CD4-positive, alpha-beta memory T cell (primary cell): ENCODE data around the gene FEN1. TPM values are rescaled to one million over a fixed set of nuclear protein-coding genes. Genes with fewer than 3 reads are reported as not detected.

Source experiments
- CTCF ChIA-PET: fragments of 350-600 bp; sonication (Branson Sonifier 250); formaldehyde crosslinking; loops from one replicate; lab custom pipeline; 2021; ENCODE audit warnings: inconsistent platforms; ENCODE audit not compliant: partially characterized antibody; lab: Charles Lee
- POLR2A ChIA-PET: fragments of 350-600 bp; sonication (Branson Sonifier 250); formaldehyde crosslinking; loops from one replicate; lab custom pipeline; 2021; ENCODE audit not compliant: partially characterized antibody; lab: Charles Lee
- DNase-seq, 5 donors: peaks; one replicate each; pipeline versions ENCODE4 v3.0.0 to v3.0.0-alpha.2; 2020 to 2022; ENCODE audit warnings: mixed read lengths in 1 of 5
- H3K27ac ChIP-seq: one replicate; pipeline ENCODE4 v1.7.0; 2013; ENCODE audit warnings: low read depth, low read length
- H3K27me3 ChIP-seq: 2 replicates; pipeline ENCODE4 v1.7.0; 2013; ENCODE audit warnings: mild to moderate bottlenecking, low read length, moderate library complexity; ENCODE audit not compliant: insufficient read depth
- H3K36me3 ChIP-seq: 2 replicates; pipeline ENCODE4 v1.7.0; 2013; ENCODE audit warnings: mild to moderate bottlenecking, low read length, moderate library complexity; ENCODE audit not compliant: insufficient read depth
- H3K4me1 ChIP-seq: 2 replicates; pipeline ENCODE4 v1.7.0; 2013; ENCODE audit warnings: mild to moderate bottlenecking, low read length, moderate library complexity; ENCODE audit not compliant: insufficient read depth
- H3K4me3 ChIP-seq, 2 donors: one replicate each; pipeline ENCODE4 v1.7.0; 2013; ENCODE audit warnings: low read length in 2 of 2, mild to moderate bottlenecking in 1 of 2
- H3K9me3 ChIP-seq, 2 donors: one replicate each; pipeline ENCODE4 v1.7.0; 2013; ENCODE audit warnings: low read length in 2 of 2, control low read depth in 1 of 2; ENCODE audit not compliant: control insufficient read depth in 1 of 2
- H3K27ac Mint-ChIP-seq, 7 donors: one replicate each; pipeline ENCODE4 v1.8.0; 2020 to 2021; ENCODE audit warnings: mixed read lengths in 7 of 7, mild to moderate bottlenecking in 6 of 7, inconsistent platforms in 3 of 7, moderate library complexity in 3 of 7
- H3K27me3 Mint-ChIP-seq, 2 donors: one replicate each; pipeline ENCODE4 v1.8.0; 2020 to 2021; ENCODE audit warnings: mixed read lengths in 2 of 2
- H3K36me3 Mint-ChIP-seq, 2 donors: one replicate each; pipeline ENCODE4 v1.8.0; 2020 to 2021; ENCODE audit warnings: mixed read lengths in 2 of 2, inconsistent platforms in 1 of 2, mild to moderate bottlenecking in 1 of 2
- H3K4me1 Mint-ChIP-seq, 4 donors: one replicate each; pipeline ENCODE4 v1.8.0; 2020 to 2021; ENCODE audit warnings: mixed read lengths in 4 of 4, mild to moderate bottlenecking in 1 of 4
- H3K4me3 Mint-ChIP-seq, 8 donors: one replicate each; pipeline ENCODE4 v1.8.0; 2020 to 2021; ENCODE audit warnings: mixed read lengths in 8 of 8, mild to moderate bottlenecking in 7 of 8, moderate library complexity in 6 of 8, inconsistent platforms in 3 of 8
- H3K9me3 Mint-ChIP-seq, 8 donors: one replicate each; pipeline ENCODE4 v1.8.0; 2020 to 2021; ENCODE audit warnings: mixed read lengths in 8 of 8, mild to moderate bottlenecking in 5 of 8, inconsistent platforms in 3 of 8, moderate library complexity in 1 of 8
- intact Hi-C: fragments of 100-400 bp; cut with micrococcal nuclease; formaldehyde crosslinking; loops from one replicate; pipeline ENCODE4 v1.15.1; 2023
- polyA plus RNA-seq, 2 donors: library from polyadenylated mRNA; unstranded; fragments of 300-500 nt; fragmentation: Illumina TruSeq; gene quantifications; one replicate each; pipeline ENCODE4 v1.2.3, GENCODE V29; 2021
- total RNA-seq, 2 experiments: library from RNA; stranded (reverse); gene quantifications; one replicate each; pipeline ENCODE4 v1.2.3, GENCODE V29; 2021

FEN1 gene
- total and polyA plus RNA-seq, 4 experiments from 2014 or later, result 7.4 to 15.4 (median 10.4) TPM

GRCh38 chr11:61787928-61788491, 4.7 kb upstream of the FEN1 start:
- POLR2A ChIA-PET, result interaction anchor here (1.3 to 1.5 kb wide), 2 partner anchors 15 to 179 kb away, joined by 3 to 4 read pairs; partner anchors contain the start of gene FTH1
- Histone ChIP-seq H3K4me1 (peaks cover 9% of the 10 kb centered on the region), H3K27me3 (no peaks in the 10 kb centered on the region), H3K36me3 (peaks cover 57% of the 10 kb centered on the region), H3K27ac (no peak overlapping the region), H3K9me3 (no peaks in the 10 kb centered on the region), H3K4me3 (no peak overlapping the region)
- H3K4me1 Mint-ChIP-seq, result peaks cover 8 to 40% (median 23%) of the 10 kb centered on the region in 4 donors
- peaks cover 25 to 74% of the 10 kb centered on the region in 2 donors for H3K36me3 Mint-ChIP-seq
- peak overlapping the region in 1 of 7 donors; percentile 36 for H3K27ac Mint-ChIP-seq
- intact Hi-C loops, result no loop called here
- CTCF ChIA-PET, result interaction anchor here (1.0 to 2.7 kb wide), 7 partner anchors 9 to 320 kb away, joined by 3 to 16 read pairs (median 4); no protein-coding TSS in a partner anchor
- no peaks in the 10 kb centered on the region for H3K9me3 Mint-ChIP-seq
- no peak overlapping the region for H3K4me3 Mint-ChIP-seq
- H3K27me3 Mint-ChIP-seq, result no peaks in the 10 kb centered on the region
- no peak for DNase-seq

DNA sequence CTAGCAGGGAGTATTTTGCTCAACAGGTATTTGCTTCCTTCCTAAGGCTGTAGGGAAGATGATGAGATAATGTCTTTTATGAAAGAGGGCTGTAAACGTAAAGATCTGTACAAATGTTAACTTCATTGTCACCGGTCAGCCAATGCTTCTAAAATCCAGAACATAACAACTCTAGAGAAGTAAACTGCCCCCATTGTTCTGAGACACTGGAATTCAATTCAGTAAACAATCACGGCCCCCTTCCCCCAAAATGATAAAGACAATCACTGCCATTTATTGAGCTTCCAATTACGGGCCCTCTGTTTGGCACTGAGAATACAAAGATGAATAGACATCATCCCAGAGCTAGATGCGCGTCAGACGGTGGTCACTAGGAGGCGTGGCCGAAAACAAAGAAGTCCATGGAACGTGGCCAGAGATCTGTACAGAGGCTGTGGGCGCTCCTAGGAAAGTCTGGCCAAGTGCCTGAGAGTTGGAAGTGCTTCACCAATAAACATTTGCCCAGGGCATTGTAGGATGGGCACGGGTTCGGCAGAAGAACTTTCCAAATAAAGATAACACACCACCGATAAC, 888 bp upstream of the FEN1 start:
- H3K4me1 Mint-ChIP-seq, result peaks cover 8 to 51% (median 28%) of the 10 kb centered on the region in 4 donors
- peak overlapping the region; percentile 95 to 96 for H3K4me3 ChIP-seq
- H3K36me3 Mint-ChIP-seq, result peaks cover 15 to 50% of the 10 kb centered on the region in 2 donors

DNA sequence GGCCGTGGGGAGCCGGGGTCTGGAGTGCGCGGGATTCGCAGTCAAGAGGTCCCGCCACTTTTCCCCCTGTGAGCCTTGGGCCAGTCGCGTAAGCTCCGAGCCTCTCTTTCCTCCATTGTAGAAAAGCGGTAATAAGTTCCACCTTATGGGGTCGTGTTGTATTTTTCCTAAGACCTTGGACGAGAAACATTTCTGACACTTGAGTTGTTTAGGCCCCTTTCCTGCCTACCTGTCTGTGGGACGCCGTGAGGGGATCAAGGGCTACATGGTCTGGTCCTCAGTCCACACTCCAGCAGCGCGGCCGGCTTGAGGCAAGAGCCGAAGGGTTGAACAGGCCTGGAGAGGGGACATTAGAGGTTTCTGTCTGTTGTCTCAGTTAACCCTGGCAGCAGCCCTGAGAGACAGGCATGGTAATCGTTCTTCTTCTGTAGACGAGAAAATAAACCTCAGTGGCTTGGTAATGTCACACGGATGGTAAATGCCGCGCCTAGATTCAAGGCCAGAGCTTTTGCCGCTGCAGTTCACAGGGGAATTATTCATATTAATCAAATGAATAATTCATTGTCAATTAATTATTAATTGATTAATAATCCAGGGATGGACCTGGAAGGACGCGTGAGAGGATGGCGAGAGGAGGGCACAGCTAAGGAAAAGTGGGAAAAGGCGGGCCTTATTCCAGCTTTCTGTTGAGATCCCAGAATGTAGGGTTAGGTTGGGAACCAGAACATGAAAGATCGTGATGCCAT, 545 bp downstream of the FEN1 start:
- peaks cover 22% of the 10 kb centered on the region for H3K36me3 ChIP-seq
- intact Hi-C loops, result loop anchor here (2.0 to 5.0 kb wide), 2 partner anchors 24 to 1089 kb away; partner anchors contain the start of genes FADS1 and SLC3A2
- peaks cover 23% of the 10 kb centered on the region for H3K4me1 ChIP-seq
- Mint-ChIP-seq H3K27ac (peak overlapping the region; percentile 93 to 100 (median 99)), H3K36me3 (peaks cover 15 to 43% of the 10 kb centered on the region in 2 donors), H3K9me3 (no peaks in the 10 kb centered on the region), H3K4me1 (peaks cover 12 to 56% (median 31%) of the 10 kb centered on the region in 4 donors), H3K27me3 (no peaks in the 10 kb centered on the region), H3K4me3 (peak overlapping the region; percentile 89 to 99 (median 94))
- H3K27me3 ChIP-seq, result no peaks in the 10 kb centered on the region
- DNase-seq, result no peak
- ChIA-PET CTCF (interaction anchor here (0.9 to 10.0 kb wide), 6 partner anchors 22 to 316 kb away, joined by 3 to 169 read pairs (median 51); partner anchors contain the start of gene FADS1), POLR2A (interaction anchor here (0.6 to 2.5 kb wide), 9 partner anchors 9 to 1759 kb away, joined by 3 to 28 read pairs (median 5); partner anchors contain the start of genes FADS1, FADS2 and FTH1)
- peak overlapping the region; percentile 95 to 96 for H3K4me3 ChIP-seq
- H3K27ac ChIP-seq, result peak overlapping the region; percentile 98
- H3K9me3 ChIP-seq, result no peaks in the 10 kb centered on the region

More for the DNA sequence above, 888 bp upstream of the FEN1 start:
- peak overlapping the region; percentile 93 to 100 (median 99) for H3K27ac Mint-ChIP-seq
- H3K4me1 ChIP-seq, result peaks cover 18% of the 10 kb centered on the region
- H3K27me3 ChIP-seq, result no peaks in the 10 kb centered on the region
- peak in 3 of 5 donors; percentile 38 to 71 (median 49) for DNase-seq
- H3K9me3 ChIP-seq, result no peaks in the 10 kb centered on the region
- peak overlapping the region; percentile 89 to 99 (median 94) for H3K4me3 Mint-ChIP-seq
- CTCF ChIA-PET, result interaction anchor here (1.5 to 10.0 kb wide), 5 partner anchors 23 to 320 kb away, joined by 4 to 169 read pairs (median 7); partner anchors contain the start of gene FADS1
- no peaks in the 10 kb centered on the region for H3K27me3 Mint-ChIP-seq
- POLR2A ChIA-PET, result interaction anchor here (0.6 to 2.5 kb wide), 8 partner anchors 11 to 861 kb away, joined by 3 to 28 read pairs (median 4); partner anchors contain the start of genes FADS1, FADS2, FTH1 and INTS5
- H3K27ac ChIP-seq, result peak overlapping the region; percentile 98
- intact Hi-C loops, result loop anchor here (1.0 to 5.0 kb wide), 6 partner anchors 15 to 1090 kb away; partner anchors contain the start of genes DAGLA, FADS1, FTH1 and SLC3A2
- peaks cover 35% of the 10 kb centered on the region for H3K36me3 ChIP-seq
- H3K9me3 Mint-ChIP-seq, result no peaks in the 10 kb centered on the region

DNA sequence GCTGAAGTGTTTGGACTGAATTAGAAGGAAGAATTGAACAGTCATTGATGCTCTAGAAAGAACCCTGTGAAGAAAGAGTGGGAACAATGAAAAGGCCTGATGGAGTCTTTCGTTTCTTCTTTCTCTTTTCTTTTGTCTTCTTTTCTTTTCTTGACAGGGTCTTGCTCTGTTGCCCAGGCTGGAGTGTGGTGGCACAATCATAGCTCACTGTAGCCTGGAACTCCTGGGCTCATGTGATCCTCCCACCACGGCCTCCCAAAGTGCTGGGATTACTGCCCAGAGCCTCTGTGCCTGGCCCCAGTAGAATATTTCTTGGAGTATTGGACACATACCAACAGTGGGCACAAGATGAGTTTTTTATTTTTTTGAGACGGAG, 1.1 kb downstream of the FEN1 start:
- Mint-ChIP-seq H3K9me3 (no peaks in the 10 kb centered on the region), H3K4me1 (peaks cover 12 to 52% (median 31%) of the 10 kb centered on the region in 4 donors), H3K27ac (peak overlapping the region in 5 of 7 donors; percentile 73 to 100 (median 99)), H3K4me3 (peak overlapping the region; percentile 7 to 94 (median 72)), H3K36me3 (peaks cover 12 to 37% of the 10 kb centered on the region in 2 donors), H3K27me3 (no peaks in the 10 kb centered on the region)
- POLR2A ChIA-PET, result interaction anchor here (1.1 to 1.7 kb wide), 2 partner anchors 8 to 314 kb away, joined by 3 to 8 read pairs; no protein-coding TSS in a partner anchor
- Histone ChIP-seq H3K9me3 (no peaks in the 10 kb centered on the region), H3K27me3 (no peaks in the 10 kb centered on the region), H3K4me3 (no peak overlapping the region), H3K36me3 (peaks cover 16% of the 10 kb centered on the region), H3K4me1 (peaks cover 23% of the 10 kb centered on the region), H3K27ac (peak overlapping the region; percentile 98)
- CTCF ChIA-PET, result interaction anchor here (0.9 to 10.0 kb wide), 5 partner anchors 21 to 315 kb away, joined by 3 to 169 read pairs (median 95); partner anchors contain the start of gene FADS1
- intact Hi-C loops, result loop anchor here (2.0 to 5.0 kb wide), 2 partner anchors 23 to 1088 kb away; partner anchors contain the start of genes FADS1 and SLC3A2
- DNase-seq, result no peak

DNA sequence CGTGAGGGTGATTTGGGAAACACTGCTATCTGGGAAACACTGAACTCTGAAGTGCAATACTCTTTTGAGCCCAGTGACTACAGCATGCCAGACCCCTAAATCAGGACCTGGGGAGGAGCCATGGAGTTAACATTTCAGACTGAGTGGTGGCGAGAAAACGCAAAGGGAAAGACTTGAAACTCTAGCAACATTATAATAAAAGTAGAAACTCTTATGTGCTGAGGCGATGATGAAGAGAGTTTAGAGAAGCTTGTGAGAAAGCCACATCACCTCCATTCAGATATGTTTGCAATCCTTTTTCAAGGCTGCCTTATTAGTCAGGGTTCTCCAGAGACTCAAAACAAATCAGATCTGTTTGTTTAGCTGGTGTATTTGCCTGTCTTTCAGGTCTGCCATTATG, 1.9 kb downstream of the FEN1 start:
- intact Hi-C loops, result loop anchor here (5.0 kb wide), 1 partner anchor 1088 kb away; the partner anchor contains the start of gene SLC3A2
- peak overlapping the region in 1 of 7 donors; percentile 72 for H3K27ac Mint-ChIP-seq
- peak overlapping the region in 2 of 8 donors; percentile 24 to 30 for H3K4me3 Mint-ChIP-seq
- ChIA-PET CTCF (interaction anchor here (1.4 to 10.0 kb wide), 5 partner anchors 20 to 314 kb away, joined by 4 to 169 read pairs (median 96); partner anchors contain the start of gene FADS1), POLR2A (no interaction called here)
- no peak for DNase-seq
- no peaks in the 10 kb centered on the region for H3K27me3 ChIP-seq
- peaks cover 8% of the 10 kb centered on the region for H3K36me3 ChIP-seq
- H3K9me3 ChIP-seq, result no peaks in the 10 kb centered on the region
- H3K27ac ChIP-seq, result no peak overlapping the region
- H3K36me3 Mint-ChIP-seq, result peaks cover 7 to 30% of the 10 kb centered on the region in 2 donors
- H3K9me3 Mint-ChIP-seq, result no peaks in the 10 kb centered on the region
- no peak overlapping the region for H3K4me3 ChIP-seq
- H3K27me3 Mint-ChIP-seq, result no peaks in the 10 kb centered on the region
- peaks cover 23% of the 10 kb centered on the region for H3K4me1 ChIP-seq
- peaks cover 12 to 47% (median 30%) of the 10 kb centered on the region in 4 donors for H3K4me1 Mint-ChIP-seq

- Histone ChIP-seq H3K27me3 (no peaks in the 10 kb centered on the region), H3K4me1 (peaks cover 23% of the 10 kb centered on the region), H3K27ac (no peak overlapping the region), H3K36me3 (no peaks in the 10 kb centered on the region), H3K4me3 (no peak overlapping the region), H3K9me3 (no peaks in the 10 kb centered on the region)
- Mint-ChIP-seq H3K27ac (peak overlapping the region in 2 of 7 donors; percentile 57 to 62), H3K27me3 (no peaks in the 10 kb centered on the region), H3K9me3 (no peaks in the 10 kb centered on the region), H3K4me3 (peak overlapping the region in 2 of 8 donors; percentile 35 to 66), H3K36me3 (peaks cover 0 to 24% of the 10 kb centered on the region in 2 donors), H3K4me1 (peaks cover 10 to 40% (median 24%) of the 10 kb centered on the region in 4 donors)
- intact Hi-C loops, result no loop called here
- CTCF ChIA-PET, result interaction anchor here (1.3 to 10.0 kb wide), 6 partner anchors 19 to 517 kb away, joined by 3 to 169 read pairs (median 96); partner anchors contain the start of gene FADS1
- POLR2A ChIA-PET, result no interaction called here
- DNase-seq, result no peak
Measured at GRCh38 chr11:61795459-61795858, 2.7 kb downstream of the FEN1 start.
